DND-41 (cell line): ENCODE results near the gene SLC2A9.
"Not testable (repeated sequence)": the region's sequence is repeated elsewhere in the genome, so short reads cannot be mapped to it uniquely, and the experiment has no call there.

Experiments
- ATAC-seq: fragments of 200-7000 bp; cut with Tn5 transposase; 3 replicates; pipeline ENCODE4 v1.9.1; 2021; ENCODE audit warnings: low read depth; ENCODE audit not compliant: insufficient read depth
- DNase-seq: peaks from one replicate; pipeline ENCODE4 v3.0.0-alpha.2; 2020
- H2AFZ ChIP-seq: 2 replicates; pipeline ENCODE4 v1.6.0; 2012; ENCODE audit warnings: low read depth, low read length
- H3K27ac ChIP-seq: 2 replicates; pipeline ENCODE4 v1.5.1; 2012; ENCODE audit warnings: low read length, inconsistent platforms
- H3K27me3 ChIP-seq: fragments of 200-600 bp; sonication (generic); 2 replicates; pipeline ENCODE4 v1.6.0; 2012; ENCODE audit warnings: low read length, mild to moderate bottlenecking, inconsistent platforms; ENCODE audit not compliant: insufficient read depth, poor library complexity
- H3K36me3 ChIP-seq: 2 replicates; pipeline ENCODE4 v1.5.1; 2012; ENCODE audit warnings: low read length, inconsistent platforms; ENCODE audit not compliant: insufficient read depth
- H3K4me1 ChIP-seq: 2 replicates; pipeline ENCODE4 v1.5.1; 2012; ENCODE audit warnings: mild to moderate bottlenecking, low read length; ENCODE audit not compliant: insufficient read depth
- H3K4me2 ChIP-seq: 2 replicates; pipeline ENCODE4 v1.6.0; 2012; ENCODE audit warnings: mild to moderate bottlenecking, moderate library complexity, low read length, inconsistent platforms; ENCODE audit not compliant: insufficient read depth
- H3K4me3 ChIP-seq, 2 experiments: fragments of 200-600 bp in 1 of 2; shearing (Covaris generic) in 1 of 2; 2 replicates each; pipeline ENCODE4 v1.5.1; 2012 to 2016; ENCODE audit warnings: inconsistent platforms in 2 of 2, low read length in 2 of 2, mild to moderate bottlenecking in 2 of 2, low read depth in 1 of 2, moderate library complexity in 1 of 2
- H3K79me2 ChIP-seq: 2 replicates; pipeline ENCODE4 v1.6.0; 2012; ENCODE audit warnings: low read length, inconsistent platforms; ENCODE audit not compliant: insufficient read depth
- H3K9ac ChIP-seq: 2 replicates; pipeline ENCODE4 v1.6.0; 2012; ENCODE audit warnings: low read depth, mild to moderate bottlenecking, inconsistent platforms, low read length, moderate library complexity
- H3K9me3 ChIP-seq: 2 replicates; pipeline ENCODE4 v1.5.1; 2012; ENCODE audit warnings: low read length, moderate library complexity, mild to moderate bottlenecking, inconsistent platforms; ENCODE audit not compliant: insufficient read depth, severe bottlenecking
- H4K20me1 ChIP-seq: 2 replicates; pipeline ENCODE4 v1.6.0; 2012; ENCODE audit warnings: low read length; ENCODE audit not compliant: insufficient read depth
- EZH2 ChIP-seq: IDR thresholded peaks from 3 replicates; pipeline ENCODE4 v1.6.1; 2012; ENCODE audit warnings: borderline replicate concordance, low read depth, mild to moderate bottlenecking, moderate library complexity, low read length, inconsistent platforms; ENCODE audit not compliant: severe bottlenecking
- TF ChIP-seq, protein P1 (sequence below): IDR thresholded peaks from 2 replicates; pipeline ENCODE4 v1.5.1; 2012; ENCODE audit warnings: borderline replicate concordance, low read length, moderate library complexity, mild to moderate bottlenecking; ENCODE audit not compliant: poor library complexity, severe bottlenecking; ENCODE audit errors: extremely low read depth

SLC2A9 gene

GRCh38 chr4:9903317-9903716, 118.0 kb downstream of the SLC2A9 start:
- Histone ChIP-seq H3K27ac (no peak overlapping the region), H3K9ac (no peak overlapping the region), H3K79me2 (no peaks in the 10 kb centered on the region), H2AFZ (no peak overlapping the region), H3K4me3 (no peak overlapping the region), H4K20me1 (no peaks in the 10 kb centered on the region), H3K36me3 (no peaks in the 10 kb centered on the region), H3K4me2 (no peak overlapping the region), H3K4me1 (no peaks in the 10 kb centered on the region), H3K9me3 (no peaks in the 10 kb centered on the region), H3K27me3 (no peaks in the 10 kb centered on the region)
- DNase-seq (no peak), ATAC-seq (no peak)
- TF ChIP-seq, protein P1, sequence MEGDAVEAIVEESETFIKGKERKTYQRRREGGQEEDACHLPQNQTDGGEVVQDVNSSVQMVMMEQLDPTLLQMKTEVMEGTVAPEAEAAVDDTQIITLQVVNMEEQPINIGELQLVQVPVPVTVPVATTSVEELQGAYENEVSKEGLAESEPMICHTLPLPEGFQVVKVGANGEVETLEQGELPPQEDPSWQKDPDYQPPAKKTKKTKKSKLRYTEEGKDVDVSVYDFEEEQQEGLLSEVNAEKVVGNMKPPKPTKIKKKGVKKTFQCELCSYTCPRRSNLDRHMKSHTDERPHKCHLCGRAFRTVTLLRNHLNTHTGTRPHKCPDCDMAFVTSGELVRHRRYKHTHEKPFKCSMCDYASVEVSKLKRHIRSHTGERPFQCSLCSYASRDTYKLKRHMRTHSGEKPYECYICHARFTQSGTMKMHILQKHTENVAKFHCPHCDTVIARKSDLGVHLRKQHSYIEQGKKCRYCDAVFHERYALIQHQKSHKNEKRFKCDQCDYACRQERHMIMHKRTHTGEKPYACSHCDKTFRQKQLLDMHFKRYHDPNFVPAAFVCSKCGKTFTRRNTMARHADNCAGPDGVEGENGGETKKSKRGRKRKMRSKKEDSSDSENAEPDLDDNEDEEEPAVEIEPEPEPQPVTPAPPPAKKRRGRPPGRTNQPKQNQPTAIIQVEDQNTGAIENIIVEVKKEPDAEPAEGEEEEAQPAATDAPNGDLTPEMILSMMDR, result no peak
- no peak for TF ChIP-seq EZH2

GRCh38 chr4:9901257-9901656, 120.0 kb downstream of the SLC2A9 start:
- H3K4me2 ChIP-seq, result no peak overlapping the region
- ATAC-seq (no peak), DNase-seq (no peak)
- H3K36me3 ChIP-seq, result no peaks in the 10 kb centered on the region
- no peak overlapping the region for H3K4me3 ChIP-seq
- H3K9me3 ChIP-seq, result no peaks in the 10 kb centered on the region
- H3K9ac ChIP-seq, result no peak overlapping the region
- TF ChIP-seq EZH2, result no peak
- TF ChIP-seq, protein P1, result no peak
- H2AFZ ChIP-seq, result no peak overlapping the region
- H3K27me3 ChIP-seq, result no peaks in the 10 kb centered on the region
- no peaks in the 10 kb centered on the region for H4K20me1 ChIP-seq
- no peaks in the 10 kb centered on the region for H3K4me1 ChIP-seq
- H3K79me2 ChIP-seq, result no peaks in the 10 kb centered on the region
- H3K27ac ChIP-seq, result no peak overlapping the region

GRCh38 chr4:9900633-9901032, 120.7 kb downstream of the SLC2A9 start:
- H3K4me1 ChIP-seq, ATAC-seq, H3K4me3 ChIP-seq, H3K27ac ChIP-seq, H3K27me3 ChIP-seq, H3K4me2 ChIP-seq, H4K20me1 ChIP-seq, H3K79me2 ChIP-seq, H3K9me3 ChIP-seq, H2AFZ ChIP-seq, H3K9ac ChIP-seq, H3K36me3 ChIP-seq, DNase-seq: not testable (repeated sequence)

GRCh38 chr4:9899306-9900055, 121.8 kb downstream of the SLC2A9 start:
- H4K20me1 ChIP-seq, result no peaks in the 10 kb centered on the region
- DNase-seq (no peak), ATAC-seq (no peak)
- TF ChIP-seq, protein P1, result no peak
- TF ChIP-seq EZH2, result no peak
- no peaks in the 10 kb centered on the region for H3K27me3 ChIP-seq
- no peak overlapping the region for H3K4me3 ChIP-seq
- H3K4me1 ChIP-seq, result no peaks in the 10 kb centered on the region
- no peaks in the 10 kb centered on the region for H3K79me2 ChIP-seq
- H3K9me3 ChIP-seq, result no peaks in the 10 kb centered on the region
- no peak overlapping the region for H3K4me2 ChIP-seq
- no peaks in the 10 kb centered on the region for H3K36me3 ChIP-seq
- no peak overlapping the region for H3K27ac ChIP-seq
- no peak overlapping the region for H2AFZ ChIP-seq
- no peak overlapping the region for H3K9ac ChIP-seq
